K562 (cell line): Measurements from ENCODE around the gene XRCC3. TPM values are rescaled to one million over a fixed set of nuclear protein-coding genes. Genes with fewer than 3 reads are reported as not detected.

Experiments
- ATAC-seq: fragments of 200-7000 bp; cut with Tn5 transposase; 3 replicates; pipeline ENCODE4 v1.9.1; 2020; ENCODE audit warnings: moderate library complexity
- BruUV-seq: library from RNA; stranded (reverse); fragments of 400-500 nt; replicated peaks from 2 replicates; lab custom pipeline; 2021; lab: Mats Ljungman, UMichigan
- CTCF ChIA-PET: fragments of 300-600 bp; formaldehyde crosslinking; extraction: SDS; loops from one replicate; lab custom pipeline; 2021; ENCODE audit warnings: low intra/inter-chr PET ratio; lab: Yijun Ruan, JAX
- POLR2A ChIA-PET: fragments of 300-600, 350-650 bp; sonication (Branson Sonifier 250); formaldehyde crosslinking; extraction: SDS; loops from one replicate; lab custom pipeline; 2021; ENCODE audit warnings: antibody characterized with exemption, inconsistent platforms; lab: Yijun Ruan, JAX
- DNase-seq, 4 experiments: peaks; one replicate each; pipeline versions ENCODE4 v3.0.0 to v3.0.0-alpha.2; 2011 to 2018; ENCODE audit warnings: low spot score in 3 of 4, mixed read lengths in 3 of 4; ENCODE audit errors: extremely low read depth in 1 of 4
- FAIRE-seq: peaks from 2 replicates; lab custom pipeline; 2011; peaks lifted over from hg19 to GRCh38; lab: Jason Lieb, UNC
- H2AFZ ChIP-seq: 2 replicates; pipeline ENCODE4 v1.6.0; 2011; ENCODE audit warnings: low read depth, low read length, control low read depth, inconsistent platforms
- H3K27ac ChIP-seq: fragments of 200-600 bp; 3 replicates; pipeline ENCODE4 v1.8.0; 2011; ENCODE audit warnings: low read depth, mild to moderate bottlenecking, control low read depth, inconsistent platforms, low read length, moderate library complexity, mixed read lengths; ENCODE audit errors: extremely low read depth
- H3K27me3 ChIP-seq, 2 experiments: fragments of 300-600 bp in 1 of 2; 2 replicates in 1 of 2; 3 replicates in 1 of 2; pipeline versions ENCODE4 v1.6.0 to v1.8.0; 2011; ENCODE audit warnings: inconsistent platforms in 2 of 2, low read length in 2 of 2, mild to moderate bottlenecking in 1 of 2, mixed read lengths in 1 of 2, moderate library complexity in 1 of 2; ENCODE audit not compliant: control insufficient read depth in 2 of 2, insufficient read depth in 2 of 2
- H3K36me3 ChIP-seq: fragments of 300-600 bp; 3 replicates; pipeline ENCODE4 v1.8.0; 2011; ENCODE audit warnings: mild to moderate bottlenecking, low read length, inconsistent platforms; ENCODE audit not compliant: control insufficient read depth, insufficient read depth
- H3K4me1 ChIP-seq, 2 experiments: fragments of 200-600 bp in 1 of 2; replicated peaks in 1 of 2; 2 replicates in 1 of 2; 3 replicates in 1 of 2; pipeline versions ENCODE4 v1.5.1 to v1.8.0; 2011; ENCODE audit warnings: inconsistent platforms in 2 of 2, low read length in 2 of 2, mild to moderate bottlenecking in 1 of 2, mixed read lengths in 1 of 2, moderate library complexity in 1 of 2; ENCODE audit not compliant: control insufficient read depth in 2 of 2, insufficient read depth in 2 of 2
- H3K4me2 ChIP-seq: 2 replicates; pipeline ENCODE4 v1.6.1; 2011; ENCODE audit warnings: low read length, control low read depth, inconsistent platforms, mixed read lengths; ENCODE audit not compliant: insufficient read depth
- H3K4me3 ChIP-seq: fragments of 200-600 bp; sonication (generic), shearing (Covaris generic); 2 replicates; pipeline ENCODE4 v1.5.1; 2016; ENCODE audit warnings: control low read depth, inconsistent platforms
- H3K79me2 ChIP-seq: fragments of 200-600 bp; 3 replicates; pipeline ENCODE4 v1.8.0; 2011; ENCODE audit warnings: low read length, inconsistent platforms; ENCODE audit not compliant: control insufficient read depth, insufficient read depth
- H3K9ac ChIP-seq, 2 experiments: 2 replicates each; pipeline versions ENCODE4 v1.6.0 to v1.6.1; 2011; ENCODE audit warnings: low read depth in 2 of 2, low read length in 2 of 2, control low read depth in 1 of 2, inconsistent platforms in 1 of 2, mild to moderate bottlenecking in 1 of 2, mixed read lengths in 1 of 2; ENCODE audit not compliant: insufficient read depth in 1 of 2
- H3K9me1 ChIP-seq: one replicate; pipeline ENCODE4 v1.6.0; 2011; ENCODE audit warnings: inconsistent platforms, mild to moderate bottlenecking, low read length, moderate library complexity; ENCODE audit not compliant: control insufficient read depth, insufficient read depth
- H3K9me3 ChIP-seq: replicated peaks from 2 replicates; pipeline ENCODE4 v1.5.1; 2011; ENCODE audit warnings: low read depth, low read length, inconsistent platforms; ENCODE audit not compliant: control insufficient read depth, insufficient read depth
- H4K20me1 ChIP-seq: replicated peaks from 2 replicates; pipeline ENCODE4 v1.6.1; 2011; ENCODE audit warnings: low read length, inconsistent platforms, mixed read lengths; ENCODE audit not compliant: control insufficient read depth, insufficient read depth
- ETV5 ChIP-seq: sonication (generic); formaldehyde crosslinking; IDR thresholded peaks from 2 replicates; pipeline ENCODE4 v1.4.0; 2020; ENCODE audit warnings: low read depth, mild to moderate bottlenecking, missing genetic modification reagents
- NCOA6 ChIP-seq: fragments of 450-650 bp; IDR thresholded peaks from 2 replicates; pipeline ENCODE4 v1.6.1; 2017; ENCODE audit warnings: mild to moderate bottlenecking
- SLC30A9 ChIP-seq: fragments of 250-450 bp; sonication (Bioruptor Pico); IDR thresholded peaks from 2 replicates; pipeline ENCODE4 v1.8.0; 2022; ENCODE audit warnings: mild to moderate bottlenecking, moderate library complexity
- TAF1 ChIP-seq: IDR thresholded peaks from 2 replicates; pipeline ENCODE4 v1.6.1; 2011; ENCODE audit warnings: mild to moderate bottlenecking, low read length, moderate library complexity; ENCODE audit not compliant: insufficient read depth, control insufficient read depth, severe bottlenecking; ENCODE audit errors: extremely low read depth
- ZBTB7A ChIP-seq: IDR thresholded peaks from 2 replicates; pipeline ENCODE4 v1.6.1; 2011; ENCODE audit warnings: low read depth, mild to moderate bottlenecking, low read length, moderate library complexity, borderline replicate concordance; ENCODE audit not compliant: control insufficient read depth
- ZFP1 ChIP-seq: fragments of 450-650 bp; formaldehyde crosslinking; IDR thresholded peaks from 2 replicates; pipeline ENCODE4 v1.4.0; 2020; ENCODE audit warnings: mild to moderate bottlenecking, mixed read lengths
- WGBS: fragments of 100-300 bp; shearing (Covaris generic); methylation state at CpG from one replicate; pipeline ENCODE4 v1.1.6; 2016; ENCODE audit warnings: low coverage, mixed read lengths; ENCODE audit not compliant: insufficient coverage; ENCODE audit errors: missing lambda C conversion rate; 5-methylcytosine and 5-hydroxymethylcytosine counted together
- in situ Hi-C: fragments of 300-500 bp; cut with MboI; formaldehyde crosslinking; loops from 4 replicates; pipeline ENCODE4 v1.15.0; 2018; ENCODE audit warnings: inconsistent platforms, mixed read lengths
- intact Hi-C: fragments of 100-400 bp; cut with micrococcal nuclease; formaldehyde crosslinking; loops from 2 replicates; pipeline ENCODE4 v1.14.2; 2022
- polyA plus RNA-seq, 8 experiments: library from polyadenylated mRNA; depleted of rRNA in 4 of 8; stranded (reverse) in 5 of 8; unstranded in 3 of 8; fragments of >200 nt; fragmentation: Nextera tagmentation in 2 of 8; fragmentation: Illumina TruSeq in 1 of 8; extraction: Ambion mirVana in 2 of 8; extraction: Trizol in 1 of 8; gene quantifications; 2 replicates each; pipeline versions ENCODE4 v1.2.1 to v1.2.3, GENCODE V29; 2011 to 2014; ENCODE audit warnings: inconsistent platforms in 1 of 8, missing spikeins in 1 of 8
- total RNA-seq, 7 experiments: library from RNA; depleted of rRNA in 6 of 7; stranded (reverse); fragments of >200 nt in 6 of 7; fragmentation: Illumina TruSeq in 2 of 7; extraction: Trizol in 2 of 7; gene quantifications; 2 replicates each; pipeline versions ENCODE4 v1.2.1 to v1.2.3, GENCODE V29; 2011 to 2021; ENCODE audit warnings: low replicate concordance in 1 of 7

Gene XRCC3
- total and polyA plus RNA-seq, 9 of the 15 experiments (the other 6 are each of a cell fraction or from before 2014, with no cell fraction given), result 0.34 to 59.3 (median 30.3) TPM

DNA sequence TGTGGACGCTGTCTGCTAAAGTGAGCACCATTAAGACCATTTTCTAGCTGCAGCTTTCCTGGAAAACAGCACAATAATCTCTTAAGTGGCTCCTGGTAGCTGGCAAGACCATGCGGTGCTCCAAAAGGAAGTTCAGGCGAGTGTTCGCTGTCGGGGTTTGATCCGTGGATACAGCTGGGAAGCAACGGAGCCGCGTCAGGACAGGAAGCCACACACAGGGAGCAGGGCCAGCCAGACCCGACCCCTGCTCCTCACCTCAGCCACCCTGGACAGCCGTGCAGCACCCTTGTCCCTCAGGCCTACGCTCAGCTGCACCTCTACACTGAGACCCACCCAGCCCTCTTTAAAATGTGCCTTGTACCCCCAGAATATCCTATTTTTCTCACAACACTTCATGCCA lies 19.8 kb upstream of the XRCC3 start:
- Histone ChIP-seq H3K4me2 (no peak overlapping the region), H3K9ac (no peak overlapping the region), H3K4me1 (peaks cover 7 to 29% of the 10 kb centered on the region in 2 experiments; a peak in 4 of 5 replicates), H3K9me3 (no peaks in the 10 kb centered on the region), H3K27me3 (peaks cover 0 to 8% of the 10 kb centered on the region in 2 experiments; a peak in 1 of 5 replicates), H3K79me2 (no peaks in the 10 kb centered on the region), H4K20me1 (no peaks in the 10 kb centered on the region), H3K9me1 (no peaks in the 10 kb centered on the region), H3K27ac (no peak overlapping the region), H2AFZ (no peak overlapping the region), H3K4me3 (no peak overlapping the region), H3K36me3 (peaks cover 28% of the 10 kb centered on the region; the same call in 2 of the 3 replicates)
- in situ Hi-C loops, result no loop called here
- CTCF ChIA-PET, result no interaction called here
- POLR2A ChIA-PET, result interaction anchor here (0.5 to 1.0 kb wide), 5 partner anchors 10 to 259 kb away, joined by 3 to 4 read pairs (median 3); no protein-coding TSS in a partner anchor
- DNase-seq (no peak), ATAC-seq (no peak), FAIRE-seq (no peak)
- TF ChIP-seq ETV5 (CRISPR knock-in tag) (no peak), TAF1 (no peak), ZBTB7A (no peak), ZFP1 (CRISPR knock-in tag) (no peak), SLC30A9 (CRISPR knock-in tag) (no peak), NCOA6 (no peak)
- intact Hi-C loops, result no loop called here
- 87% methylated on average over 10 of the region's 12 CpGs for WGBS
- BruUV-seq, result no TSS peak
